Endothelial cell of umbilical vein (primary cell): Measurements from ENCODE around the gene PTPDC1.

Experiments
- EZH2 ChIP-seq: IDR thresholded peaks from 2 replicates; pipeline ENCODE4 v1.6.1; 2012; ENCODE audit warnings: borderline replicate concordance, low read depth, mild to moderate bottlenecking, moderate library complexity, low read length, inconsistent platforms; ENCODE audit not compliant: severe bottlenecking
- FOS ChIP-seq: IDR thresholded peaks from 2 replicates; pipeline ENCODE4 v1.6.1; 2011; ENCODE audit warnings: mild to moderate bottlenecking, low read length, moderate library complexity, borderline replicate concordance; ENCODE audit not compliant: insufficient read depth
- GATA2 ChIP-seq: IDR thresholded peaks from 2 replicates; pipeline ENCODE4 v1.7.0; 2011; ENCODE audit warnings: low read depth, mild to moderate bottlenecking, moderate library complexity, mixed read lengths, low read length; ENCODE audit not compliant: insufficient read length, insufficient read depth
- JUN ChIP-seq: IDR thresholded peaks from 2 replicates; pipeline ENCODE4 v1.6.1; 2011; ENCODE audit warnings: borderline replicate concordance, low read depth; ENCODE audit not compliant: insufficient read length, insufficient read depth
- MYC ChIP-seq: IDR thresholded peaks from one replicate; pipeline ENCODE4 v1.6.1; 2011; ENCODE audit warnings: mild to moderate bottlenecking, low read depth, low read length
- POLR2A ChIP-seq: IDR thresholded peaks from 2 replicates; pipeline ENCODE4 v1.6.1; 2012; ENCODE audit warnings: low read depth, mild to moderate bottlenecking, control low read depth, low read length
- POLR2AphosphoS5 ChIP-seq: IDR thresholded peaks from 2 replicates; pipeline ENCODE4 v1.6.1; 2012; ENCODE audit warnings: low read depth, mild to moderate bottlenecking, control low read depth, low read length, moderate library complexity; ENCODE audit not compliant: insufficient read depth
- TF ChIP-seq, protein P1 (sequence below), 2 donors: IDR thresholded peaks; 1 replicate in 1 of 2; 2 replicates in 1 of 2; pipeline ENCODE4 v1.5.1; 2011; ENCODE audit warnings: low read length in 2 of 2, mild to moderate bottlenecking in 2 of 2, moderate library complexity in 2 of 2, control low read depth in 1 of 2, inconsistent platforms in 1 of 2, low read depth in 1 of 2; ENCODE audit not compliant: insufficient read depth in 1 of 2; ENCODE audit errors: extremely low read depth in 1 of 2
- TF ChIP-seq, protein P2 (sequence below): IDR thresholded peaks from 2 replicates; pipeline ENCODE4 v1.6.1; 2011; ENCODE audit not compliant: insufficient read depth, insufficient read length

DNA sequence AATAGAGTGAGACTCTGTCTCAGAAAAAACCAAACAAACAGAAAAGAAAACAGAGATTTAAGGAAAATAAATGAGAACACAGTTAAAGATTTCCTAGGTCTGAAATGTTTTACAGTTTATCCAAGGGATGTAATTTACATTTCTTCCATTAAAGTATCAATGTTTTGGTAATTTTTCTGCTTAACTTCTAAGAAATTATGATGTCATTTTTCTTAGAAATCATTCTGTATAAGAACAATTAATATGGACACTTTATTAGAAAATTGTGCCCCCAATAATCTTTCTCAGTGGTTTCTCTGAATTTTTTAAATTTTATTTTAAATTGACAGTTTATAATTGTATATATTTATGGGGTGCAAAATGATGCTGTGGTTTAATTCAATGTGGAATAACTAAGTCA lies 49.8 kb upstream of the PTPDC1 start:
- TF ChIP-seq EZH2 (no peak), POLR2AphosphoS5 (no peak), POLR2A (no peak), GATA2 (no peak), JUN (no peak), FOS (no peak), MYC (no peak)
- TF ChIP-seq, protein P1, sequence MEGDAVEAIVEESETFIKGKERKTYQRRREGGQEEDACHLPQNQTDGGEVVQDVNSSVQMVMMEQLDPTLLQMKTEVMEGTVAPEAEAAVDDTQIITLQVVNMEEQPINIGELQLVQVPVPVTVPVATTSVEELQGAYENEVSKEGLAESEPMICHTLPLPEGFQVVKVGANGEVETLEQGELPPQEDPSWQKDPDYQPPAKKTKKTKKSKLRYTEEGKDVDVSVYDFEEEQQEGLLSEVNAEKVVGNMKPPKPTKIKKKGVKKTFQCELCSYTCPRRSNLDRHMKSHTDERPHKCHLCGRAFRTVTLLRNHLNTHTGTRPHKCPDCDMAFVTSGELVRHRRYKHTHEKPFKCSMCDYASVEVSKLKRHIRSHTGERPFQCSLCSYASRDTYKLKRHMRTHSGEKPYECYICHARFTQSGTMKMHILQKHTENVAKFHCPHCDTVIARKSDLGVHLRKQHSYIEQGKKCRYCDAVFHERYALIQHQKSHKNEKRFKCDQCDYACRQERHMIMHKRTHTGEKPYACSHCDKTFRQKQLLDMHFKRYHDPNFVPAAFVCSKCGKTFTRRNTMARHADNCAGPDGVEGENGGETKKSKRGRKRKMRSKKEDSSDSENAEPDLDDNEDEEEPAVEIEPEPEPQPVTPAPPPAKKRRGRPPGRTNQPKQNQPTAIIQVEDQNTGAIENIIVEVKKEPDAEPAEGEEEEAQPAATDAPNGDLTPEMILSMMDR (IDR thresholded peaks at IDR 0.05; ENCODE audit: extremely low read depth in 1 of 2, insufficient read depth in 1 of 2, low read depth in 1 of 2, low read length in 2 of 2), result no peak
- TF ChIP-seq, protein P2, sequence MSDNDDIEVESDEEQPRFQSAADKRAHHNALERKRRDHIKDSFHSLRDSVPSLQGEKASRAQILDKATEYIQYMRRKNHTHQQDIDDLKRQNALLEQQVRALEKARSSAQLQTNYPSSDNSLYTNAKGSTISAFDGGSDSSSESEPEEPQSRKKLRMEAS, result no peak
